Measurements from ENCODE around the gene RCAN1. TPM values are rescaled to one million over a fixed set of nuclear protein-coding genes. Genes with fewer than 3 reads are reported as not detected.

The RCAN1 gene
- total and polyA plus RNA-seq, 9 of the 15 experiments (the other 6 are each of a cell fraction or from before 2014, with no cell fraction given), result 4.4 to 16.5 (median 12.3) TPM

DNA sequence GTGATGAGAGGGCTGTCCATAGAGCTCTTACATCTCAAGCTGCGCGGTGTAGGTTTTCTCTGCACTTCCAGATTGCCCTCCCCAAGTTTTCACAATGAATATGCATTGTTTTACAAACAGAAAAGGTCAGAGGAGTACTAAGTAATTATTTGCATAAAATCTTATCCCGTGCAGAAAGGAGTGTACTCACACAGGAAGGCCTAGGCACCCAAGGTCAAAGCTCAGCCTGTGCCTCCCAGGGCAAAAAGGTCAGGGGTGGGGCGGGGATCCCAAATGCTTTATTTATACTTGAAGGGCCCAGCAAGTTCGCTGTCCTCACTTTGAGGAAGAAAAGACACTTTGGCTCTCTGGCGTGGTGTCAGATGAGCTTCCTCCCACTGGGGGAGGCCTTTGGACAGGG, 92.6 kb downstream of the RCAN1 start:
- 57% methylated on average over 6 of the region's 6 CpGs for WGBS (ENCODE audit: insufficient coverage, low coverage, missing lambda C conversion rate)
- ATAC-seq, result no peak
- no peak overlapping the region for H3K4me3 ChIP-seq
- in situ Hi-C loops (cut with MboI), result no loop called here
- H3K36me3 ChIP-seq (ENCODE audit: control insufficient read depth, insufficient read depth, low read length), result no peaks in the 10 kb centered on the region
- no peaks in the 10 kb centered on the region for H3K9me3 ChIP-seq (replicated peaks; ENCODE audit: control insufficient read depth, insufficient read depth, low read depth, low read length)
- no peak overlapping the region for H3K9ac ChIP-seq (ENCODE audit: insufficient read depth in 1 of 2, low read depth in 2 of 2, low read length in 2 of 2)
- BruUV-seq (replicated peaks), result no TSS peak
- no peak for DNase-seq (ENCODE audit: extremely low read depth in 1 of 4, low spot score in 3 of 4)
- H3K27me3 ChIP-seq (ENCODE audit: control insufficient read depth in 2 of 2, insufficient read depth in 2 of 2, low read length in 2 of 2), result peaks cover 0 to 7% of the 10 kb centered on the region in 2 experiments; a peak in 2 of 5 replicates
- no peak for FAIRE-seq
- no peak overlapping the region for H3K27ac ChIP-seq (ENCODE audit: extremely low read depth, low read depth, low read length)
- TF ChIP-seq, protein P1, sequence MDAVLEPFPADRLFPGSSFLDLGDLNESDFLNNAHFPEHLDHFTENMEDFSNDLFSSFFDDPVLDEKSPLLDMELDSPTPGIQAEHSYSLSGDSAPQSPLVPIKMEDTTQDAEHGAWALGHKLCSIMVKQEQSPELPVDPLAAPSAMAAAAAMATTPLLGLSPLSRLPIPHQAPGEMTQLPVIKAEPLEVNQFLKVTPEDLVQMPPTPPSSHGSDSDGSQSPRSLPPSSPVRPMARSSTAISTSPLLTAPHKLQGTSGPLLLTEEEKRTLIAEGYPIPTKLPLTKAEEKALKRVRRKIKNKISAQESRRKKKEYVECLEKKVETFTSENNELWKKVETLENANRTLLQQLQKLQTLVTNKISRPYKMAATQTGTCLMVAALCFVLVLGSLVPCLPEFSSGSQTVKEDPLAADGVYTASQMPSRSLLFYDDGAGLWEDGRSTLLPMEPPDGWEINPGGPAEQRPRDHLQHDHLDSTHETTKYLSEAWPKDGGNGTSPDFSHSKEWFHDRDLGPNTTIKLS (IDR thresholded peaks at IDR 0.05; ENCODE audit: borderline replicate concordance, low read depth), result no peak
- TF ChIP-seq KHSRP (IDR thresholded peaks at IDR 0.05) (no peak), HNRNPK (IDR thresholded peaks at IDR 0.05; ENCODE audit: low read depth, low read length, poor library complexity, severe bottlenecking) (no peak), MEIS2 (IDR thresholded peaks at IDR 0.05; ENCODE audit: partially characterized antibody) (no peak)
- TF ChIP-seq, protein P2, sequence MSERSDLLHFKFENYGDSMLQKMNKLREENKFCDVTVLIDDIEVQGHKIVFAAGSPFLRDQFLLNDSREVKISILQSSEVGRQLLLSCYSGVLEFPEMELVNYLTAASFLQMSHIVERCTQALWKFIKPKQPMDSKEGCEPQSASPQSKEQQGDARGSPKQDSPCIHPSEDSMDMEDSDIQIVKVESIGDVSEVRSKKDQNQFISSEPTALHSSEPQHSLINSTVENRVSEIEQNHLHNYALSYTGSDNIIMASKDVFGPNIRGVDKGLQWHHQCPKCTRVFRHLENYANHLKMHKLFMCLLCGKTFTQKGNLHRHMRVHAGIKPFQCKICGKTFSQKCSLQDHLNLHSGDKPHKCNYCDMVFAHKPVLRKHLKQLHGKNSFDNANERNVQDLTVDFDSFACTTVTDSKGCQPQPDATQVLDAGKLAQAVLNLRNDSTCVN (CRISPR knock-in tag; IDR thresholded peaks at IDR 0.05), result no peak
- TF ChIP-seq, protein P3, sequence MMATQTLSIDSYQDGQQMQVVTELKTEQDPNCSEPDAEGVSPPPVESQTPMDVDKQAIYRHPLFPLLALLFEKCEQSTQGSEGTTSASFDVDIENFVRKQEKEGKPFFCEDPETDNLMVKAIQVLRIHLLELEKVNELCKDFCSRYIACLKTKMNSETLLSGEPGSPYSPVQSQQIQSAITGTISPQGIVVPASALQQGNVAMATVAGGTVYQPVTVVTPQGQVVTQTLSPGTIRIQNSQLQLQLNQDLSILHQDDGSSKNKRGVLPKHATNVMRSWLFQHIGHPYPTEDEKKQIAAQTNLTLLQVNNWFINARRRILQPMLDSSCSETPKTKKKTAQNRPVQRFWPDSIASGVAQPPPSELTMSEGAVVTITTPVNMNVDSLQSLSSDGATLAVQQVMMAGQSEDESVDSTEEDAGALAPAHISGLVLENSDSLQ (IDR thresholded peaks at IDR 0.05), result no peak
- TF ChIP-seq, protein P4, sequence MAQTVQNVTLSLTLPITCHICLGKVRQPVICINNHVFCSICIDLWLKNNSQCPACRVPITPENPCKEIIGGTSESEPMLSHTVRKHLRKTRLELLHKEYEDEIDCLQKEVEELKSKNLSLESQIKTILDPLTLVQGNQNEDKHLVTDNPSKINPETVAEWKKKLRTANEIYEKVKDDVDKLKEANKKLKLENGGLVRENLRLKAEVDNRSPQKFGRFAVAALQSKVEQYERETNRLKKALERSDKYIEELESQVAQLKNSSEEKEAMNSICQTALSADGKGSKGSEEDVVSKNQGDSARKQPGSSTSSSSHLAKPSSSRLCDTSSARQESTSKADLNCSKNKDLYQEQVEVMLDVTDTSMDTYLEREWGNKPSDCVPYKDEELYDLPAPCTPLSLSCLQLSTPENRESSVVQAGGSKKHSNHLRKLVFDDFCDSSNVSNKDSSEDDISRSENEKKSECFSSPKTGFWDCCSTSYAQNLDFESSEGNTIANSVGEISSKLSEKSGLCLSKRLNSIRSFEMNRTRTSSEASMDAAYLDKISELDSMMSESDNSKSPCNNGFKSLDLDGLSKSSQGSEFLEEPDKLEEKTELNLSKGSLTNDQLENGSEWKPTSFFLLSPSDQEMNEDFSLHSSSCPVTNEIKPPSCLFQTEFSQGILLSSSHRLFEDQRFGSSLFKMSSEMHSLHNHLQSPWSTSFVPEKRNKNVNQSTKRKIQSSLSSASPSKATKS (CRISPR knock-in tag; IDR thresholded peaks at IDR 0.05), result no peak
- H3K79me2 ChIP-seq (ENCODE audit: control insufficient read depth, insufficient read depth, low read length), result no peaks in the 10 kb centered on the region
- H3K4me2 ChIP-seq (ENCODE audit: insufficient read depth, low read length), result no peak overlapping the region
- no peak overlapping the region for H2AFZ ChIP-seq (ENCODE audit: low read depth, low read length)
- intact Hi-C loops (cut with micrococcal nuclease), result no loop called here
- H3K9me1 ChIP-seq (ENCODE audit: control insufficient read depth, insufficient read depth, low read length), result no peaks in the 10 kb centered on the region
- ChIA-PET CTCF (ENCODE audit: low intra/inter-chr PET ratio) (no interaction called here), POLR2A (interaction anchor here (0.7 to 2.2 kb wide), 2 partner anchors 15 to 53 kb away, joined by 3 to 6 read pairs; no protein-coding TSS in a partner anchor)
- H3K4me1 ChIP-seq (replicated peaks in 1 of 2; ENCODE audit: control insufficient read depth in 2 of 2, insufficient read depth in 2 of 2, low read length in 2 of 2), result peaks cover 0 to 5% of the 10 kb centered on the region in 2 experiments; a peak in 2 of 5 replicates
- no peaks in the 10 kb centered on the region for H4K20me1 ChIP-seq (replicated peaks; ENCODE audit: control insufficient read depth, insufficient read depth, low read length)
